T-helper 1 cell (primary cell): Measurements from ENCODE around the gene OR4N2.
"Not testable (repeated sequence)": the region's sequence is repeated elsewhere in the genome, so short reads cannot be mapped to it uniquely, and the experiment has no call there.

ENCODE experiments used
- DNase-seq, 5 donors: peaks; one replicate each; pipeline ENCODE4 v3.0.0-alpha.2; 2012 to 2020
- total RNA-seq, 4 donors: gene quantifications; one replicate each; lab custom pipeline; 2026; lab: John Stamatoyannopoulos, UW

The OR4N2 gene
- 0 reads per million in 4 donors for total RNA-seq

GRCh38 chr14:19803470-19803869, at the start of gene OR4N2:
TSS of gene OR4N2 (plus strand) at chr14:19803770. CDS start at chr14:19827449, 23,679 bp downstream.
- not testable (repeated sequence) for DNase-seq

GRCh38 chr14:19754172-19754571, 49.4 kb upstream of the OR4N2 start:
- DNase-seq = no peak

- DNase-seq = not testable (repeated sequence)
Observed at GRCh38 chr14:19771491-19771890, 32.1 kb upstream of the OR4N2 start.

- no peak for DNase-seq
Observed at GRCh38 chr14:19771895-19772430, 31.6 kb upstream of the OR4N2 start.

- DNase-seq = not testable (repeated sequence)
Observed at GRCh38 chr14:19772454-19772853, 31.1 kb upstream of the OR4N2 start.

- not testable (repeated sequence) for DNase-seq
Observed at GRCh38 chr14:19773204-19773603, 30.4 kb upstream of the OR4N2 start, which contains the start of gene OR4M1. TSS of gene OR4M1 (plus strand) at chr14:19773504. CDS start at chr14:19780323, 6,819 bp downstream.

GRCh38 chr14:19775587-19775986, 28.0 kb upstream of the OR4N2 start:
- DNase-seq = no peak

- not testable (repeated sequence) for DNase-seq
Observed at GRCh38 chr14:19785848-19786247, 17.7 kb upstream of the OR4N2 start.

- DNase-seq = not testable (repeated sequence)
Observed at GRCh38 chr14:19787318-19787717, 16.3 kb upstream of the OR4N2 start.

- DNase-seq = not testable (repeated sequence)
Observed at GRCh38 chr14:19788150-19788549, 15.4 kb upstream of the OR4N2 start.

- not testable (repeated sequence) for DNase-seq
Observed at GRCh38 chr14:19796520-19797108, 7.0 kb upstream of the OR4N2 start.

- DNase-seq = no peak
Observed at GRCh38 chr14:19799880-19800279, 3.7 kb upstream of the OR4N2 start.

- no peak for DNase-seq
Observed at GRCh38 chr14:19800282-19801117, 3.1 kb upstream of the OR4N2 start.

GRCh38 chr14:19801118-19801464, 2.5 kb upstream of the OR4N2 start:
- no peak for DNase-seq

GRCh38 chr14:19813171-19813920, 9.8 kb downstream of the OR4N2 start:
- DNase-seq = not testable (repeated sequence)

- DNase-seq = not testable (repeated sequence)
Observed at GRCh38 chr14:19819879-19820278, 16.3 kb downstream of the OR4N2 start.

GRCh38 chr14:19821016-19821415, 17.4 kb downstream of the OR4N2 start:
- DNase-seq = not testable (repeated sequence)

GRCh38 chr14:19823178-19823577, 19.6 kb downstream of the OR4N2 start:
- no peak for DNase-seq

- no peak for DNase-seq
Observed at GRCh38 chr14:19823765-19824164, 20.2 kb downstream of the OR4N2 start.

GRCh38 chr14:19827626-19828244, 24.2 kb downstream of the OR4N2 start:
- not testable (repeated sequence) for DNase-seq

- DNase-seq = no peak
Observed at GRCh38 chr14:19828314-19828713, 24.7 kb downstream of the OR4N2 start.

GRCh38 chr14:19834203-19834848, 30.8 kb downstream of the OR4N2 start:
- DNase-seq = not testable (repeated sequence)
